Epidermal melanocyte (primary cell): ENCODE results near the gene LHFPL6.

Experiments
- DNase-seq: peaks from one replicate; pipeline ENCODE4 v3.0.0; 2011; ENCODE audit warnings: low spot score; ENCODE audit not compliant: insufficient read length

The LHFPL6 gene

DNA sequence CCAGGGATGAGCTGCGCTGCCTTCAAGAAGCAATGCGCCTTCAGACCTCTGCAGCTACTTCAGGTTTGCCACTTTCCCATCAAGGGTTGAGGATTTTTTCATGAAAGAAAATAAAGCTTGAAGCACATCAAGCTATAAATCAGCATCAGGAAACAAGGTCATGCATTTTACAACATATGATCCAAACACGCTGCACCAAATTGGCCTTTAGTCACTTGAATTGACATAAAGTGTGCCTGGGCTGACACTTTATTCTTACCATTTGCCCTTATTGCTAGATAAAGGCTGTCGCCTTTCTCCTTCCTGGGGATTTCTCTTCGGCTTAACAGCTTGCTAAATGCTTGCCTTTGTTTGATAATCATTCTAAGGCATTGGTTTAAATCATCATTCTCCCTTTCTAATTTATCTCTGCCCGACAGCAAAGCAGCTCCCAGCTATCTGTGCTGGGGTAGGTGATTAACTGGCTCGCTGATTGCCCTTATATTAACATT, 87.7 kb downstream of the LHFPL6 start:
- DNase-seq = no peak

GRCh38 chr13:39512687-39513086, 90.3 kb downstream of the LHFPL6 start:
- no peak for DNase-seq

DNA sequence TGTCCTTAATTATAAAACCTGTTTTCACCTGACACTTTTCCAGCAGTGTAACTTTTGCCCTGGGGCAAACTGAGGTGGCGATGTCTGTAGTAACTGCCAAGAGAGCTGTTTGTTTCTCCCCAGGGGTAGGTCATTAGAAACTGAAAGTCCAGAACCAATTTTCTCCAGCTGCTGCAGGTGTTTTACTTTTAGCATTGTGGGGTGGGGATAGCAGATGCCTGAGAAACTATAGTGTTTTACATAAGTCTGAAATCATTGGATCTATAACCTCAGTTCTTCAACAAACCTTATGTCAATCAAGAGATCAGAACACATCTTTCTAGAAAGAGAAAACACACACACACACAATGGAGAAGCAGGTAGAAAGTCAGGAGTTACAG, 92.7 kb downstream of the LHFPL6 start:
- DNase-seq = no peak

- DNase-seq = no peak
Observed at GRCh38 chr13:39509616-39510315, 93.2 kb downstream of the LHFPL6 start.

DNA sequence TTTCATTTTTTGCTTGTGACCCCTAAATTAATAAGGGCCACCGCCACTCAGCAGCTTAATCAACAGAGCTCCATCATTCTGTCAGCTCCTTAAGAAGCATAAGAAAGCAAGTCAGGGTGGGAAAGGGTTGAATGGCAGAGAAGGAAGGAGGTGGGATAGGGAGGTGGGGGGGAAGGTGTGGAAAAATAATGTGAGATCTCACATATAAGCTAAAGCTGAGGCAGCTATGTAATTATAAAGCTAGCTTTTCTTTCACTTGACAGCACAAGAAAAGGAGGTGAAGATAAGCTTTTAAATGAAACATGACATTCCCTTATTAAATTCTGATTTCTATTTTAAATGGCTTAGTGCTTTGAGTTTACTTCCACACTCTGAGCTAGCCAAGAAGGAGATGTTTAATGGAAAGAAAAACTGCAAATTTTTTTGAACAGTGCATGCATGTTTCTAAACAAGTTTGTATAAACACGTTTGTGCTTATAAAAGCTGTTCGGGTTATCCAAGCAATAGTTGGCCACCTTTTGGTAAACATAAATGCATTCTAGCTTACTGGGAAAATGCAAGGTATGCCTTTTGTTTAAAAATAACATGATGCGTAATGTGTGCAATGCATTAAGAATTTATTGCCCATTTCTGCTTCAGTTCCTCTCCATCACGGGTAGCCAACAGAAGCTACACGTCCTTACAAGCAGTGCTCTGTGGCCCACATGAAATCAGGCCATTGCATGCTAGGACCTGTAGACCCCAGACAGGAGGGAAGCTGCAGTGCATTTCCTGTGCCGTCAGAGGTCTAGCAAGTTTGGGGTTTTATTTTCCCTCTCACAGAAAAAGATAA, 96.2 kb downstream of the LHFPL6 start:
- DNase-seq = no peak

- no peak for DNase-seq
Observed at GRCh38 chr13:39505151-39505550, 97.8 kb downstream of the LHFPL6 start.

- no peak for DNase-seq
Observed at GRCh38 chr13:39503048-39503447, 99.9 kb downstream of the LHFPL6 start.

DNA sequence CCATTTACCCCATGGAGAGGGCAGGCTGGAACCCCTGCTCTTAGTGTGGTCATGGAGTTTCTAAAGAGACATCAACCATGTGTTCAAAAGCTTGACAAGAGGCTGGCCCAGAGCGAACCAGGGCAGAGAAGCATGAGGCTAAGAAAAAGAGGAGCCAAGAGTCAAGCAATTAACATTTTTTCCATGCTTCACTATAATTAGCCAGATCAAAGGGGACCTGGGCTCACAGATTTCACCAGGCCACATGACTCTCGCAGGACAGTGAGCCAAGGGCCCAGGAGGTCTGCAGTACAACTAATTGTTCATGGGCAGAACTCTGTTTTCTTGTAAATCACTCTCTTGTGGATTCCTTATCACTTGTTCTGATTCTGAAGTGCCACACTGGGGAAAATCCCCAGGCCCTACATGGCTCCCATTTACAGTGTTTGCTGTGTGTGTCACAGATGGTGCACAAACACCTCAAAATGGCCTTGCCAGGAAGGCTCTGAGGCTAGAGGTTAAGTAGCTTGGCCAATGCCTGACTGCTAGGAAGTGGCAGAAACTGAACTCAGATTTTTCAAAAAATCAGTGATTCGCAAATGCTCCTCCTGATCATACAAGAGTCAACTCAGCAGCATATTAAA, 101.2 kb downstream of the LHFPL6 start:
- no peak for DNase-seq

- no peak for DNase-seq
Observed at GRCh38 chr13:39499604-39500003, 103.4 kb downstream of the LHFPL6 start.

DNA sequence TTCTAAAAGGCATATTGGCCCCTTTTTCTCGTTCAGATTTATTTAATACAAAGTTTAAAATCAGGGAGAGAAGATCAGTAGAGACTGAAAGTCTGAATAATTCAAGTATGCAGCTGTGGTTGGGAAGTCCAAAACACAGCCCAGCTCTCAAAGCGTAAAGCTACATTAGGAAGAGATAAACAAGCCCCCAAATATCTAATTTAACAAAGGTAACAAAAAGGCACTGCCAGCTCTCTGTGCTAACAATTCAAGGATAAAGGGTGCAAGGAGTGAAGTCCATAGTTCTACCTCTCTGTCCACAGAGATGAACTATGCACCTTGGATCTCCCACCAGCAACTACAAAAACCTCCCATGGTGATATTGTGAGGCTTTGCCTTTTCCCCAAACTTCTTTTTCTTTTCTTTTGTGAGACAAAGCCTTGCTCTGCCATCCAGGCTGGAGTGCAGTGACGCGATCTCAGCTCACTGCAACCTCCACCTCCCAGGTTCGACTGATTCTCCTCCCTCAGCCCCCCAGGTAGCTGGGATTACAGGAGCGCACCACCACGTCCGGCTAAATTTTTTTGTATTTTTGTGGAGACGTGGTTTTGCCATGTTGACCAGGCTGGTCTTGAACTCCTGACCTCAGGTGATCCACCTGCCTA, 104.4 kb downstream of the LHFPL6 start:
- DNase-seq = no peak

DNA sequence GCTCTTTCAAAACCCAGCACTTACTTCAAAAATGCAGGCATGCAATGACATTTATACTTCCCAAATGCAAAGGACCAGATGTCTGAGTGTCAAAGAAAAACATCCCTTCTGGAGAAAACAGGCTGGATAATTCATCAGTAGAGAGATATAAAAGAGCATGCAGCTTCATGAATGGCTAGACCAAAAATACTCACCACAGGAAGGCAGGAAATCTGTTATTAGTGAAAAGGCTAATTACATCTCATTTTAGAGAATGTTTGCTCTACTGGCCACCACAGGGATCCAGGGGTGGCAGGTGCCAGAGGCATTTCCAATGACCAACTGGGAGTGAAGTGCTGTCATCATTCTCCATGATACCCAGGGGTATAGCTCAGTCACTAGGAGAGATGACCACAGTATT, 106.5 kb downstream of the LHFPL6 start:
- no peak for DNase-seq

DNA sequence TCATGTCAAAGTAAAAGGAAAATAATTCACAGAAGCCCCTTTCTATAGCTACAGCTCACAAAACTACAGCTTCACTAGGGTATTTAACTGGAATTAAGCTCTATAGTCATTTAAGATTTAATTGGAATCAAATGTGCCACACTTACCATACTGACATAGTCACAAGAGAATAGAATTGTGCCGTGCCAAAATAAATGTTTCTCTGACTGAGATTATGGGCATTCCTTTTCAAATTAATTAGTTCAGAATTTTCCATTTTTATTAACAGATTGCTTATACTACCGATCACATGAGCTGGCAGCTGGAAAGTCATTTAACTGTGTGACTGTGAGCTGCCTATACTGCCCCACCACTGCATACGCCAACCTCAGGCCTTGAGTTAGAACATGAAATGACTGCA, 108.4 kb downstream of the LHFPL6 start:
- no peak for DNase-seq

DNA sequence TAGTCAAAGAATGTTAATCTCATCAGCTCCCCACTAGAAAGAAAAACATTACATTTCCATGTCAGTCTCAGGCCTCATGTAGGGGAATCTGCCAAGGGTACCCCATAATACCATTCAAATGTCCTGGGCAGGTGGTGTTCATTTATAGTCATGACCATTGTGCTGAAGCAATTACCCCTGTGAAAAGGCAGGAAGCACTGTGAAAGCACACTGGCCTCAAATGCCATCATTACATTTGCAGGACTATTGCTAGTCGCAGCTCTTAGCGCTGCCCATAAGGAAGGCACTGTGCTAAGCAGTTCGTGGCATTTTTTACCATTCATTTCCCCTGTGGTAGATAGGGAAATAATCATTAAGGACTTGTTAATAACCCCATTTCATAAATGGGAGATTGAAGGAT, 109.0 kb downstream of the LHFPL6 start:
- DNase-seq = no peak

DNA sequence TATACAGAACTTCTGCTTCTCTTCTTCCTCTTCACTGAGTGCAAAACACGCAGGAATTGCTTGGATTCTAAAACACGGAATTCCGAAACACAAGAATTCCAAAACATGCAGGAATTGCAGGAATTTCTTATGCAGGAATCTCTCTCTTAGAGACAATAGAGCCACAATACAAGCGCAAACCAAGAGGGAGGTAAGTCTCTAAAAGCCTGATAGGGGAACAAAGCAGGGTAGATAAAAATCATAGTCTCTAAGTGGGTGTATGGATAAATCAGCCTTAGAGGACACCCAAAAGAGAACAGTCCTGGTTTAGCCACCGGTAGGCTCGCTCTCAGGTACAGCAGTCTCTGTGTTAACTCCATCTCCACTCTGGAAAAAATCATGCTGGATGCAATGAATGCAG, 112.9 kb downstream of the LHFPL6 start:
- no peak for DNase-seq

GRCh38 chr13:39486758-39487157, 116.2 kb downstream of the LHFPL6 start:
- no peak for DNase-seq

GRCh38 chr13:39485314-39485700, 117.7 kb downstream of the LHFPL6 start:
- DNase-seq = no peak

- no peak for DNase-seq
Observed at GRCh38 chr13:39484506-39485313, 118.3 kb downstream of the LHFPL6 start.

DNA sequence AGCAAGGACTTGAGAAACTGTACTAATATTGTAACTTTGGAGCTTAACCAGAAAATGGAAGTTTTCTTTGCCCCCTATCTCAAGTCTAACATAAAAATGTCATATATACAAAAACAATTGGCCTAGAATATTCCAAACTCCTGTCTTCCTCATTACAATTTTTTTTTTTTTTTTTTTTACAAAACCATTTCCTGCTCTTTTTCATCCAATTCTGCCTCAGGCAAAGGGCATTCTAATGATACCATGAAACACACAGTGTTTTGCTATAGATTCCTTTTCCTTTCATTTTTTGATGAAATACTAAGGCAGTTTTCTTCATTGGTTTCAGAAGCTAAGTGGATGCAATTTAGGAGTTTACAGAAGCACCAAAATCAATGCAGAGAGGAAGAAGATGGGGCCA, 119.7 kb downstream of the LHFPL6 start:
- no peak for DNase-seq

GRCh38 chr13:39481491-39481890, 121.5 kb downstream of the LHFPL6 start:
- DNase-seq = no peak

GRCh38 chr13:39474600-39474999, 128.4 kb downstream of the LHFPL6 start:
- DNase-seq = no peak

- no peak for DNase-seq
Observed at GRCh38 chr13:39469676-39470075, 133.3 kb downstream of the LHFPL6 start.
